Stimulated activated naive CD4-positive, alpha-beta T cell treated with Interleukin-2 at 50 U/mL for 16 hours (primary cell): ENCODE data around the gene RPP40.

ENCODE experiments used
- DNase-seq: peaks from one replicate; lab custom pipeline; 2025; lab: John Stamatoyannopoulos, UW

The RPP40 gene

GRCh38 chr6:4969609-4970285, 34.1 kb downstream of the RPP40 start:
- no peak for DNase-seq

DNA sequence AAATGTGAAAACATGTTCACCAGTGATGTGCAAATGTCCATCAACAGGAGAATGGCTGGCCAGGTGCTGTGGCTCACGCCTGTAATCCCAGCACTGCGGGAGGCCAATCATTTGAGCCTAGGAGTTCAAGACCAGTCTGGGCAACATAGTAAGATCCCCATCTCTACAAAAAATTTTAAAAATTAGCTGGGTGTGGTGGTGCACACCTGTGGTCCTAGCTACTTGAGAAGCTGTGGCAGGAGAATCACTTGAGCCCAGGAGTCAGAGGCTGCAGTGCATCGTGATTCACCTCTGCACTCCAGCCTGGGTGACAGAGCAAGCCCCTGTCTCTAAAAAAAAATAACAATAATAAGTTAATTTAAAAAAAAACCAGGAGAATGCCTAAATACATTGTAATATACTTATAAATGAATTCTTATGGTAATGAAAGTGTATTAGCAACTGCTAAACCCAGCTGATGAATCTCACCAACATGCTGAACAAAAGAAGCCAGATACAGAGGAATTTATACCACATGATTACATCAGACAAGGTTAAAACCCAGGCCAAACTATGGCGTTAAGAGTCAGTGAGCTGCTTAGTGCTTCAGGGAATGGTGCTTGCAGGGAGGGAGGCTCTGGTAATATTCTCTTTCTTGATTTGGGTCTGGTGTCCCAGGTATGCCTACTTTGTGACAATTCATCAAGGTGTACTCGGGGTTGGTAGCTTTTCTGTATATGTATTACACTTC, 36.4 kb downstream of the RPP40 start:
- DNase-seq: no peak

DNA sequence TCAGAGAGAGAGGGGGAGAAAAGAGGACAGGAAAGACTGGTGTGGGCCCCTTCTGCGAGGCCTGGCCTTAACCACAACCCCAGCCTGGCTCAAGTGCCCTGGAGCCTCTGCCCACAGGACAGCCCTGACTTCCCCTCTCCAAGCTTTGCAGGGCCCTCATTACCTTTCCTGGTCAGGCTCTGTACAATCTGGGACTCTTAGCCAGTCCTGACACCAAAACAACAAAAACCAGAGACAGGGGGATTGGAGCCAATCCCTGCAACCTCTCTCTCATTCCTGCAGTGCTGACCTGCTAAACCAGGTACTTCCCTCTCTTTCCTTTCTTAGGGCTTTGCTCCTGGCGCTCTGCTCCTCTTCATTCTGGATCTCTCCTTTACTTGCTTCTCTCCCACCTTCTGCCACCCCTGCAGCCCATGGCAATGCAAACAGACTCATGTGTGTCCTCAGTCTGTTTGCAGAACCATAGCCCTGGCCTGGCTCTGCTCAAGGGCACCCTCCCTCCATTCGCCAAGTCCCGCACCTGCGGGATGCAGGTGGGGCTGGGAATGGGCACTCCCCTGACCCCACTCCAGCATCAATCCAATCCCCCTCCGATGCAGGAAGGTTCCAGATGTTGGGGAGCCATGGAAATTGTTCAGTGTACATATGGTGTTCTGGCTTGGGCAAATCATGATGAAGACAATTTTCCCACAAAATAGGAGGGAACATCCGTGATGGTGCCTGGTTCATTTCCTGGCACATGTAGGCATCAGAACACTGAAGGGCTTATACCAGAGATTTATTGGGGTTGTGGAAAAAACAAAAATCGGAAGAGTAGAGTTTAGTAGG, 38.1 kb downstream of the RPP40 start:
- DNase-seq: no peak

DNA sequence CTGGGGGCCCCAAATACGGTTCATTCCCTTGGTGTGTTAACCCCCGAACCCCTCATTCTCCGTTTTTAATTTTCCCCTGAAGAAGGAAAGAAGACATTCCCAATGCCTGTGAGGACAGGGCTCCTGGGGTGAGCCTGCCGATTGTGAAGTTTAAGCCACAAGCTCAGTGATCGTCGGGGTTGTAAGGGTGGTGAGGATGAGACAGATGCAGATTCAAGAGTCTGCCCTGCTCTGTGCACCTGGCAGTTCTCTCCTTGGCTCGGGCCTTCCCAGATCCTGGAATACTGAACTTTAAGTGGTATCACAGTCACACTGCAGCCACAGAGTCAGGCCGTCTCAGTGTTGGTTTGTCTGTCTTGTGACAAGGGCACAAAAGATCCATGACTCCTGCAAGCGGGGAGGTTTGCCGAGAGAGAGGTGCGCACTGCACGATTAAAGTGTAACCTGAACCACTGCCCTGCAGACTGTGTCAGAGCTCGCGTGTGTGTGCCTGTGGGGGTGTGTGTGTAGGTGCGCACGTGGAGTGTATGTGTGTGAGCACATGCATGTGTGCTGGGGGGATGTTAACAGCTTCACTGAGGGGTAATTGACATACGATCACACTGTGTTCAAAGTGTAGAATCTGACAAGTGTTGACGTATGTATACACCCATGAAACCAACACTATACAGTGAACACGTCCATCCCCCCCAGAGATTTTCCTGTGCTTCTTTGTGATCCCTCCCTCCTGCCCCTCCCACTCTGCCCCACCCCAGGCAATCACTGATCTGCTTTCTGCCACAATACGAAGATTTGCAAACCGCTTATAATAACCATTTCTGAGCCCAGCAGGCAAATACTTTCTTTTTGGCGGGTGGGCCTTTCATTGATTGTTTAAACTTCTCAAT, 38.9 kb downstream of the RPP40 start:
- no peak for DNase-seq

- DNase-seq: no peak
These were observed 40.9 kb downstream of the RPP40 start for GRCh38 chr6:4962905-4963304.

GRCh38 chr6:4961322-4962168, 42.3 kb downstream of the RPP40 start:
- DNase-seq: no peak

- DNase-seq: no peak
These were observed 45.2 kb downstream of the RPP40 start for GRCh38 chr6:4958624-4959023.

DNA sequence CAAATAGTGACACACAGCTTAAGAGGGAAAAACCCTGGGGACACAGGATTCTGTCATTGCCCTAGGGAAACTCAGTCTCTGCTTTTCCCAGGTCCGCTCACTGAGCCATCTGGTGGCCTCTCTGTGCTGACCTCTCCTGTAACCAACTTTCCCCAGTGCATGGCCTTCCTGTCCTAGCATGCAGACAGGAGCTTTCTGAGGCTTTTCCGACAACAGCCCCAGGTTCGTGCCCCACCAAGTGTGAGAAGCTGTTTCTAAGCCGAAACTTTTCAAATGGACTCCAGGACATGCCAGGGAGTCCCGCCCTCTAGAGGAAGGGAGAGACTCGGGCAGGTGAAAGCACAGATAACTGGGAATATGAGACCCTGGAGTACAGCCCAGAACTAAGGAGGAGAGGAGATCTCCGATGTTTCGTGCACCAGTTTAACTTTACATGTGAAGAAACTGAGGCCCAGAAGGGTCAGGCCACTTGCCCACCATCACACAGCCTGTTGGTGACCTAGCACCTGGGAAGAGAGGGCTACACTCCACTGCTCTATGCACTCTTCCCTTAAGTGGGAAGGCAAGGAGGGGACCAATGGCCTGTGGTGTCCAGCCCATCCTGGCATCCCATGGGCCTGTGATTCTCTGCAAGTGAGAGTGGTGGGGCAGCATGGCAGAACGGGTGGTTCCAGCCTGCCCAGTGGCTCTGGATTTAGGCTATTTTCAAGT, 46.2 kb downstream of the RPP40 start:
- no peak for DNase-seq

DNA sequence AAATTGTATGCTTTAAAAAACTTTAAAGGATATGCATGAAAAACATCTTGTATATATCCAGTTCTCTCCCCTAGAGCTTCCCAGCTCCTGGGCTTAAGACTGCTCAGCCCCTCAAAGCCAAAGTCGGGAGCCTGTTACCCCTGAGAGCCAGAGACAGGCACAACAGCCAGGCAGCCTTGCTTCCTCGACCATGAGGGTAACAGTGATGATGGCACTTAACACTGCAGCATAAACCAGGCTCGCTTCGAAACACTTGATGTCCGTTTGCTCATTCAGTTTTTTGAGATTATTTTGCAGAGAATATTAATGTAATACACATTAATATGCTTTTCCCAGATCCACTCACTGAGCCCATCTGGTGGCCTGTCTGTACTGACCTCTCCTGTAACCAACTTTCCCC, 47.2 kb downstream of the RPP40 start:
- DNase-seq: no peak

DNA sequence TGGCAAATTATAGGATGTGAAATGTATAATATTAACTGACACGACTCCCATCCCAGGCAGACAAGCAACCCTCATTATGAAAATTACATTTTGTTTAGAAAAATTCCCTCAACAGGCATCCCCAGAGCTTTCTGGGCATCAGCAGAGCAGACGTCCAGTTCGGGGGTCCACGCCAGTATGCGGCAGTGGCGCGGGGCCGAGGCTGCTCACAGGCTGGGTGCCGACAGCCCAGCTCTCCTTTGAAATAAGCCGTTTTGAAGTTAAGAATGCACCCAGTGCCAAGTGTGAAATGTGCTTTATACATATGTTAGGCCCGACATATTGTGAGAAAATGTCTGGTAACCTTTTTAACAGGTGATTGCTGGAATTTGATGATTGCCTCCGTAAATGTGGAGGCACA, 50.4 kb downstream of the RPP40 start:
- no peak for DNase-seq

- DNase-seq: no peak
These were observed 52.9 kb downstream of the RPP40 start for GRCh38 chr6:4950836-4951533.

DNA sequence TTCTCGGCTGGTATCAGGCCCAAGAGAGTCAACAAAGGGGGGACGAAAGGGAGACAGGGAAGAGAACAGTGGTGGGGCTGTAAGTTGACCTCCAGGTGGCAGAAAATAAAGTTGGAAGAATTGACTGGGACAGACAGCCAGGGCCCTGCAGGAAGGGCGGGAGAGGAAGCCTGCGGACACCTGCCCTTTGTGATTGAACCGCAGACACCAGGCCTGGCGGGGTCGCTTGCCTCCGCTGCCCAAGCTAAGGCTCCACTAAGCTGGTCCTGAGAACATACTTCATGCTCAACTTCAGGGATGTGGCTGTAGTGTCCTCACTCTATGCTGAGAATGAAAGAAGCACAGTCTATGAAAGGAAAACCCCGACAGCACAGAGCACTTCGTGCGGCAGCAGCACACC, 53.8 kb downstream of the RPP40 start:
- DNase-seq: no peak

GRCh38 chr6:4948781-4949450, 54.9 kb downstream of the RPP40 start:
- DNase-seq: no peak

GRCh38 chr6:4947716-4948115, 56.1 kb downstream of the RPP40 start:
- DNase-seq: no peak

DNA sequence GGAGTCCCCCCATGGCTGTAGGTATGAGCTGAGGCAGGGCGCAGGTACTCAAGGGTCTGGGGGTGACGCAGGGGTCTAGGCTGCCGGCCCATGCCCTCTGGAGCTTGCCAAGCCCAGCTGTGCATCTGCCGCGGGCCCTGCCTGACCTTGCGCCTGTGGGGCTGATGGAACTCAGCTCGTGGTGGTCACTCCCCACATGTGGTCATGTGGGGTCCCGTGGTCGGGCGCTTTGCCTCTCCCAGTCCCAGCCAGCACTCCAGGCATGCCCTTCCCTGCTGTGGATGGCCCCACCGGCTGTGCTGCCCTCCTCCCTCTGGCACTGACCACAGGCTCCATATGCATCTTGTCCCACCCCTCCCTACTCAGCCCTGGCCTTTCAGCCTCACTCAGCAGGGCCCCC, 57.3 kb downstream of the RPP40 start:
- DNase-seq: no peak
